NCI-H2227 (cell line): ENCODE data around the gene DACH2.
"Not testable (repeated sequence)": the region's sequence is repeated elsewhere in the genome, so short reads cannot be mapped to it uniquely, and the experiment has no call there.

ENCODE experiments used
- DNase-seq: peaks from one replicate; lab custom pipeline; 2025; ENCODE audit not compliant: unreplicated experiment; lab: John Stamatoyannopoulos, UW

DACH2 gene

DNA sequence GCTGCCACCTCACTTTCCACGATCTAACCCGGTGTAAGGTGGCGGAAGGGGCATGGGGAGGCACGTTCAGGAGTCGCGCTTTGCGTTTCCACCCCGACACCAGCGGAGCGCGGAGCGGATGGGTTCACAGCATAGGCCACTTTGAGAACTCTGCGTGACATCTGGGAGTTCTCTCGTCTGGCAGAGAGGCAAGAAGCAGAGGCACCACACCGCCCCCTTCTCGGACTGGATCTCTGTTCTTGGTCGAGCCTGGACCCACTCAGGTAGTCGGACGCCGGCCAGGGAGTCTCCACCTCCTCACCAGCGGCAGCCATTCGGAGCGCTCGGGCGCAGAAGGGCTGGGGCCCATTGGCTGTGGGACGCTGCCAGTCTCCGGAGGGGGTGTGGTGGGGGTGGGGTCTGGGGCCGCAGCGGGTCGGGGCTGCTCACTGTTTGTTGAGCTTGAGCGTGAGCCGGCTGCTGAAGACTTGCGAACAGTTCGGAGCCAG, at the start of gene DACH2:
Gene DACH2, plus strand, starts transcription at position 428 of the 488 bp plus-strand sequence.
- peak; percentile 87 for DNase-seq

DNA sequence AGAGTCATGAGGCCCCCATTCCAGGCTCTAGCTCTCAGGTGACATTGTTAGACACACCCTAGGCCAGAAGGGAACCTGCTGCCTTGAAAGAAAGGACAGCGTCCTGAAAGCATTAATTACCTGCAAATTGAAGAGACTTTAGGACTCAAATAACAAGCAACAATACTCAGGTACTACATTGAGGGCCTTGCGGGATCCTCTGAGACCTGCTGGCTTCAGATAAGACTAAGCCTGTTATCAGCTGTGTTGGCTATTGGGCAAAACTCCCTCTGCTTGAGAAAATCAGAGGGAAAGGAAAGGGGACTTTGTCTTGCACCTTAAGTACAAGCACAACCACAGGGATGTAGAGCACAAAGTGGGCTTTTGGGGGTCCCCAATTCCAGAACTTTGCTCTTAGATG, 45.9 kb upstream of the DACH2 start:
- DNase-seq: no peak

DNA sequence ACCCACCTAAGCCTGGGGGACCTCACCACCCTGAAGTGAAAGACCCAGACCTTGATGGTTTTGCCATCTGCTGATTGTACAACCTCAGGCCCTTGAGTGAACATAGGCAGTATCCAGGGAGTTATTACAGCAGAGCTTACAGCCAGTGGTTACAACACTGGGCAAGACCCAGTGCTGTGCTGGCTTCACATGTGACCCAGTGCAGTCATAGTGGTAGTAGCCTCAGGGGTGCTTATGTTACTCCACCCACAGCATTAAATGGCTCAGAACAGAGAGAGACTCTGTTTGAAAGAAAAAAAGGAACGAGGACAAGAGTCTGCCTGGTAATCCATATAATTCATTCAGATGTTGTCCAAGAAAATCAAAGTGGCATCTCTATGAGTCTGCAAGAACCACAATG, 45.2 kb upstream of the DACH2 start:
- no peak for DNase-seq

DNA sequence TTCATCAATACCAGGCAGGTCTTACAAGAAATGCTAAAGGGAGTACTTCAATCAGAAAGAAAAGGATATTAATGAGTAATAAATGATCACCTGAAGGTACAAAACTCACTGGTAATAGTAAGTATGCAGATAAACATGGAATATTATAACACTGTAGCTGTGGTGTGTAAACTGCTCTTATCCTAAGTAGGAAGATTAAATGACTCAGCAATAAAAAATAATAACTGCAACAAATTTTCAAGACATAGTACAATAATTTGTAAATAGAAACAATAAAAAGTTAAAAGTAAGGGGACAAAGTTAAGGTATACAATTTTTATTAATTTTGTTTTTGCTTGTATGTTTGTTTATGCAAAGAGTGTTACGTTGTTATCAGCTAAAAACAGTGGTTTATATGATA, 43.7 kb upstream of the DACH2 start:
- DNase-seq: no peak

DNA sequence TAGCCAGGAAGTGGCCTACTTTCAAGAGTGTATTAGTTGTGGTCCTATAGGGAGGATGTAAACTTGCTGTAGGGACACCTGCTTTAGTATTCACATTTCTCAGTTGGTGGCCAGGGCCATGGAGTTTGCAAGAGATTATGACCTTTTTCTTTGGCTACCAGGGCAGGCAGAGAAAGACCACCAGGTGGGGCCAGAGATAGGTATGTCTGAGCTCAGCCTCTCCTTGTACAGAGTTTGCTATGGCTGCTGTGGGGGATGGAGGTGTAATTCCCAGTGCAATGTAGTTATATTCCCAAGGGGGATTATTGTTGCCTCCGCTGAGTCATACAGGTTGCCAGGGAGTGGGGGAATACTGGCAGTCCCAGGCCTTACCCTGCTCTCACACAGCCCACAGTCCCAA, 26.3 kb upstream of the DACH2 start:
- no peak for DNase-seq

DNA sequence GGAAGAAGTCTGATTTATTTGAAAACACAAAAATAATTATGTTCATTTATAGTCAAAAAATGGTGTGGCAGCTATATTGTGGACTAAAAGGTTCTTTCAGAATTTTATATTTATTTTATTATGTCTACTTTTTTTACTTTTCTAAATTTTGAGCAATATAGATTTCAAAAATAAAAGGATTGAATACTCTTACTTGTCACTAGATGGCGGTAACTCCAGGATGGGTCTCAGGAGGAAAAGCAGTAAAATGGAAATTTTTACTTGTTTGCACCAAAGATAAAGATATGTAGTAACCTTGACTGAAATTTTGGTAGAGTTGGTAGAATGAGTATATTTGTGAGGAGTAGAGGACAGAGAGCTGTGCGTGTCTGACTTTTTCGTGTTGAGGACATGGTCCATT, 14.5 kb upstream of the DACH2 start:
- DNase-seq: peak; percentile 5

DNA sequence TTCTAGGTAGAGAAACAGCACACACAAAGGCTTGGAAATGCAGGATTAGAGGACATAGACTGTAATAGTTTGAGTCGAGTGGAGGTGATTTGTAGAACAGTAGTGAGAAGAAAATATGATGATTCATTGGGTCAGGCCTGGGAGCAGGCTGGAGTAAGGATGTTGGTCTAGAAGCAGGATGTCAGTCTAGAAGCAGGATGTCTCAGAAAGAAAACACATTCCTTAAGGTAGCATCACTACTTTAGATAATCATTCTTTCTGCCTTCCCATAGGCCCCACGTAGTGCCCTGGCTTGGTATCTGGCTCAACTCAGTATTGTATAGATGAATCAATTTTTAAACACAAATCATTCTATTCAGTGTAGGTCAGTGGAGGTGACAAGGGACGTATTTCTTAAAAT, 11.2 kb upstream of the DACH2 start:
- no peak for DNase-seq

DNA sequence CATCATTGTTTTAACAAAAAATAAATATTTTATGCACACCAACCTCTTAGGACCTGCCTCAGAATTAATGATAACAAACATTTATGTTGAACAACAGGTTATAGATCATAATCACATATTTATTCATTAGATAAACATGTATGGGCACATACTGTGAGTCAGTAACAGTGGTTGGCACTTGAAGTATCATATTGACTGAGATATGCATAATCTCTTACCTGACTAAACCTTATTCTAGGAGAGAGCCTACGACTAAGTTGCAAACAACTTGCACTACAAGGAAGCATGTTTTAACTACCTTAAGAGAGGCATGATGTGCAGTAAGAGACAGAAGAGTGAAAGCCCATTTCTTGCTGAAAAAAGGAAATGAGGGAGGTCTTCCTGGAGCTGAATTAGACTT, 6.5 kb upstream of the DACH2 start:
- no peak for DNase-seq

DNA sequence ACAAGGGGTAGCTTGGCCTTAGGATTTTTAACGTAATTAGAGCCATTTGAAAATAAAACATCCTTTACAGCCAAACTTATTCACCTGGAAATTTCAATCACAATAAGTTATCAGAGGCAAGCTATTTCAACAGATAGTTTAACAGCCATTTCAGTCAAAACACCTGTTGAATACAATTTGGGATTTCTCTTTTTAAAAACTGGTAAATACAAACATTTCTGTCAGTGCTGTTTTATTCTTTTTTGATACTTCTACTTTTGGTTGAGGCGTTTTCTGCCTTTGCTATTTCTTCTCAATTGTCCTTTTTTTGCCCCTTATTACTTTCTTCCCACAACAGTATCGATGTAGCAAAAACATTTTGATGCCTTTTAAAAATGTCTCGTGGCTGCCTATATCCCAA, 2.1 kb upstream of the DACH2 start:
- DNase-seq: no peak

DNA sequence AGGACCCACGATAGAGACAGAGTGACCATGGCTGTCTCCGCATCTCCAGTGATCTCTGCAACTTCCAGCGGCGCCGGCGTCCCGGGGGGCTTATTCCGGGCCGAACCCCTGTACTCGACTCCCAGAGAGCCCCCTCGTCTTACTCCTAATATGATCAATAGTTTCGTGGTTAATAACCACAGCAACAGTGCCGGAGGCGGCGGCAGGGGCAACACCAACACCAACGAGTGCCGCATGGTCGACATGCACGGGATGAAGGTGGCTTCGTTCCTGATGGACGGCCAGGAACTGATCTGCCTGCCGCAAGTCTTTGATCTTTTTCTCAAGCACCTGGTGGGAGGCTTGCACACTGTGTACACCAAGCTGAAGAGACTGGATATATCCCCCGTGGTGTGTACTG, 343 bp downstream of the DACH2 start:
- DNase-seq: no peak

DNA sequence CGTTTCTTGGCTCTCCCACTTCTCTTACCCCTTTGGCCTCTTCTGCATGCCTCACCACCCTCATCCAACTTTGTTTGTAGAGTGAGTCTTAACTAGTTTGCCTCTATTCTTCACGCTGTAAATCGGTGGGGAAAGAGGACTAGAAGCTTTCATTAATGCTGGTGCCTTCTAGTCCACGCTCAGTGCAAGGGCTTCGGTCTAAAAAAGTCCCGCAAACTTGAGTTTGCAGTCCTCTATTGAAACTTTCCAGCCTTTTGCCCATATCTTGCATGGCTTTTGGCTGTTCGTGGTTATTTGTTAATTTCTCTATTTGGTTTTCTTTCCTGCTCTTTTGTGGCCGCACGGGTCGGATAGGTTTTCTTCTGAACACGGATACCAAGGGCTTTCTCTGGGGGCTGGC, 868 bp downstream of the DACH2 start:
- no peak for DNase-seq

DNA sequence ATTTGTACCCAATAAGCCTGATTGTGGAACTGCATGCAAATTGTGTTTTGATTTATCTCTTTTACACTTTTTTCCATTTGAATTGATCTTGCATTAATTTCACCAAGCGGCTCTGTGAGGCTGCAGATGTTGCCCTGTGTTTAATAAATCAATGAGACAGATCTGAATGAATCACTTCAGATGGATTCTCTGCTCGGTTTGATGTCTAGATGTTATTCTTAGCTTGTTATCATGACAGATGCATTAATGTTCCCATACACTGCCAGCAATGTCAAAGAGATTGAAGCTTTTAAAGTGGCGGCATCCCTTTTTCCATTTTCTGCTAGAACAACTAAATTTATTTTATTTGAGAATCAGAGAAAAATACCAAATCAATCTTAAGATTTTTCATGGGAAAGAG, 6.3 kb downstream of the DACH2 start:
- no peak for DNase-seq

DNA sequence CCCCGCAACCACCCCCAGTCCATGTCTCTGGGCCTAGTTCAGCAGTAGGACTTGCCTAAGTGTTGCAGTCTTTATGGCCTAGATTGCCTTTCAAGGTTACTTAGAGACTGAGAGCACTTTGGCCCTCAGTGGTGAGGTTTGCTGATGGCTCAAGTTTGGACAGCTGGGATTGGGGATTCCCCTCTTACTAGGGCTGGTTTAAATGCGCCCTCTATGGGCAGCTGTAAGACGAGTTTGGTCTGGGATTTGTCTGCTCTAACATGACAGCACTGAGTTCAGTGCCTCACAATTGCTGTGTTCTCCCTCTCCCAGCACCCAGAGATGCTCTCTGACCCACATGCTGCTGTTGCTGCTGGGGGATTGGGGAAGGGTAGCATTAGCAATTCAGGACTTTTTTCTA, 23.1 kb downstream of the DACH2 start:
- no peak for DNase-seq

DNA sequence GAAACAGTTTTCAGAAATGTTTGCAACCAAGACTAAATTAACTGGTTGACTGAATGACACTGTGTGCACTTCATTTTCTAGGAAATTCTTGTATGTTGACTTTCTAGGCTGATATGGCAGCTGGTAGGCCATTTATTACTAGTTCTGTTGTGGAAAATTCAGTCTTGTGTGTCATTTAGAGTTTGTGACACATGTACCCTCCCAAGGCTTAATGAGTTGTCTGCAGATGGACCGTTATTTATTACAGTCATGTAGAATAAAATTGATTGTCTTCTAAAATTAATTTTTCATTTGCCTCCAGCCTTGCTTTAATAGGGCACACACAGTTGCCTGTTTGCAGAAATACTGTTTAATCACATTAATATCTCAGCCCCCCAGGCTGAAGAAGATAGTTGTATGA, 30.7 kb downstream of the DACH2 start:
- no peak for DNase-seq

DNA sequence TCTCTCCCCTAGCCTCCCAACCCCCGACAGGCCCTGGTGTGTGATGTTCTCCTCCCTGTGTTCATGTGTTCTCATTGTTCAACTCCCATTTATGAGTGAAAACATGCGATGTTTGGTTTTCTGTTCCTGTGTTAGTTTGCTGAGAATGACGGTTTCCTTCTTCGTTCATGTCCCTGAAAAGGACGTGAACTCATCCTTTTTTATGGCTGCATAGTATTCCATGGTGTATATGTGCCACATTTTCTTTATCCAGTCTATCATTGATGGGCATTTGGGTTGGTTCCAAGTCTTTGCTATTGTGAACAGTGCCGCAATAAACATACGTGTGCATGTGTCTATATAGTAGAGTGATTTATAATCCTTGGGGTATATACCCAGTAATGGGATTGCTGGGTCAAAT, 33.1 kb downstream of the DACH2 start:
- DNase-seq: not testable (repeated sequence)

DNA sequence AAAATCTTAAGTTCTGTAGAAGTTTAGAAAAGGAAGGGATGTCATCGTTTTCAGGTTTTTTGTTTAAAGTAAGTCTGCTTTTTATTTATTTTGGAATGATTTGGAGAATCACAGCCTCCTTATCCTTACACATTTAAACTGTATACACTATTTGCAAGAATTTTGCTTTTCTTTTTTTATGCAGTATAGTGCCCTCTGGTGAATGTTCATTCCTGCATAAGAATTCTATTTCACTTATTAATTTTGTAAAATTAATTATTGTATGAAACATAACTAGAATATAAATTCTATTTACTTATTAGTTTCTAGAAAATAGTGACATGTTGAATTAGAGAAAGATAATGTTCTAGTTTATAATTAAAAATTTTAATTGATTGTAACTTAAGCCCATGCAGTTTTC, 44.6 kb downstream of the DACH2 start:
- no peak for DNase-seq

DNA sequence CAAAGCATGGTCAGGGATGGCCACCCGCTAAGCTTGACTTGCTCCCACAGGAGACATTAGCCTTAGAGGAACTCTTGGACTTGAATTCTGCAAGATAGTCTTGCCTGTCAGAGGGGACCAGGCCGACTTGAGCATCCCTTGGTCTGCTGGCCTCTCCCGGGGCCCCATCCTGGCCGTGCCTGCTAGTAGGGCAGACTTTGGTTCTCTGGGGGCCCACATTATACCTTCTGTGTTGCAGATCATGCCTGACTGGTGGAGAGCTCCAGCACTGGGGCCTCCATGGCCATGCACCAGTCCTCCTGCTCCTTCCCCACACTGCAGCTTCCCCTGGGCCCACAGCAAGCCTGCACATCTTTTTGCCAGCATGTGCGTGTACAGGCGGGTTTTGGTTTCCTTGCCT, 46.5 kb downstream of the DACH2 start:
- no peak for DNase-seq

DNA sequence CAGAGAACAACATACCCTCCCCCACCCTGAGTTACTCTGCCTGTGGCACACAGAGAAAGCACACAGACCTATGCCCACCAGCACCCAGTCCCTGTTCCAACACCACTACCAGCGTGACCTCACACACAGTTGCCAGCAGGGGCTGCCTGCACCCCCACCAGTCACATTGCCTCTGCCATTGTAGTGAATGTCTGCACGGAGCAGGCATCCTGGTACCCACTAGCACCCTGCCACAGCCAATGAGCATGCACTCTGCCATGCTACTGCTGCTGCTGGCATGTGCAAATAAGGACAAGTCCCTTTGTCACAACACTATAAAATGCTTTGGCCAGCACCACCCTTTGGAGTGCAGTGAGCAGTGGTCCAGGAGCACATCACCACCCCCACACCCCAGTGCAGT, 47.1 kb downstream of the DACH2 start:
- no peak for DNase-seq

DNA sequence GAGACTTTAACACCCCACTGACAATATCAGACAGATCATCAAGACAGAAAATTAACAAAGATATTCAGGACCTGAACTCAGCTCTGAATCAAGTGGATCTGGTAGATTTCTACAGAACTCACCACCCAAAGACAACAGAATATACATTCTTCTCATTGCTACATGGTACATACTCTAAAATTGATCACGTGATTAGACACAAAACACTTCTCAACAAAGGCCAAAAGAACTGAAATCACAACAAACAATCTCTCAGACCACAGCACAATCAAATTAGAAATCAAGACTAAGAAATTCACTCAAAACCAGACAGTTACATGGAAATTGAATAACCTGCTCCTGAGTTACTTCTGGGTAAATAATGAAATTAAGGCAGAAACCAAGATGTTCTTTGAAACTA, 49.6 kb downstream of the DACH2 start:
- no peak for DNase-seq

DNA sequence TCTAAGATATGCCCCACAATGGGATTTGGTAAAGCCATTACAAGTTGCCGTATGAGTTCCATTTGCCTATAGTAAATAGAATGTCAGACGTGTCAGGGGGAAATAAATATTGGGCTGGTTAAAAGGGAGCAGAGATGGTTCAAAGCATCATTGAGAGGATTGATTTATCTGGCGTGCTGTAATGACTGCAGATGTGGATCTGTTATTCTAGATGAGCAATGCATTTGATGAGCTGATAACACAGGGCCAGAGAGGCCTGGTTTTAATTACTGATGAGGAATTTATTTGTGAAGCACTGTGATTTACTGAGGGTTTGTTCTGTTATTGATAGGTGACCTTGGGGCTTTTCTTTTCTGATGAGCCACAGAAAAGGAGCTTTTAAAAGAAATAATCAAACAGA, 62.5 kb downstream of the DACH2 start:
- DNase-seq: no peak

DNA sequence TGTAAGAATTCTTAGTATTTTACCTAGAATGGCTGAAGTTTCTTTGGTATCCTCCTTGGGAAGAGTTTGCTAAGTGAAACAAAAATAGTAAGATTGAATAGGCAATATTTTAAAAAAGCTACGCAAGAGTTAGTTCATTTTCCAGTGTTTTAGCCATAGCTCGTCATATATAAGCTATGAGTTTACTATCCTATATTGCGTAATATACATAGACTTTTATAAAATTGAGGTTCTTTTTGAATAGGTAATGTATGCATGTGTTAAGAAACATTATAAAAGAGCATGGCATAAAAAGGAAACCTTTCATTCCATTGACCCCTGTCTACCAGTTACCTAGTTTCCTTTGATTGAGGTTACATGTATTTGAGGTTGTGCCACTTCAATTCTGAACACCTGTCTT, 67.0 kb downstream of the DACH2 start:
- no peak for DNase-seq

DNA sequence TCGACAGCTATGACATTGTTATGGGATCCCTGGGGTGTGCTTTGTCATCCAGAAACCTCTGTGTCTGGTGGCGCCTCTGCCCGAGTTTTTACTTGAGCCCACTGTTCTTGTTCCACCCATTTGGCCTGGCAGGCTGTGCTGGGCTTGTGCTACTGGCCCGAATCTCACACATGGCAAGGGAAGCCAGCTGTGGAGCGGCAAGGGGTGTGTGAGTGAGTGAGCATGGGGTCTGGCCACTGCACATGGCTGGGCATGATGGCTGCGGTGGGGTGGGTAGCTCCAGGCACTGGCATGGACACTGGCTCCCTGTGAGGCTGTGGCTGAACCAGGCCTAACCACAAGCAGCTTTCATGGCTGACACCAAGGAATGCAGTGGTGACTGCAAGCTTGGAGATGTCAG, 89.2 kb downstream of the DACH2 start:
- DNase-seq: no peak

DNA sequence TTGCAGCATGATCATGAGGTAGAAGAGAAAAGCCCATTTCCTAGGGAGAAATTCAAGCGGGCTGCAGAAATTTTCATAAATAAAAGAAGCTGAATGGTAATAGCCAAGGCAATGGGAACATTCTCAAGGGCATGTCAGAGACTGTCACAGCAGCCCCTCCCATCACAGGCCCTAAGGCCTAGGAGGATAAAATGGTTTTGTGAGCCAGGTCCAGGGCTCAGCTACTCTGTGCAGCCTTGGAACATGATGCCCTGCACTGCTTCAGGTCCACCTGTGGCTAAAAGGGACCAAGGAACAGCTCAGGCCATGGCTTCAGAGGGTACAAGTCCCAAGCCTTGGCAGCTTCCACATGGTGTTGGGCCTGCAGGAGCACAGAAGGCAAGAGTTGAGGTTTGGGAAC, 93.3 kb downstream of the DACH2 start:
- no peak for DNase-seq

DNA sequence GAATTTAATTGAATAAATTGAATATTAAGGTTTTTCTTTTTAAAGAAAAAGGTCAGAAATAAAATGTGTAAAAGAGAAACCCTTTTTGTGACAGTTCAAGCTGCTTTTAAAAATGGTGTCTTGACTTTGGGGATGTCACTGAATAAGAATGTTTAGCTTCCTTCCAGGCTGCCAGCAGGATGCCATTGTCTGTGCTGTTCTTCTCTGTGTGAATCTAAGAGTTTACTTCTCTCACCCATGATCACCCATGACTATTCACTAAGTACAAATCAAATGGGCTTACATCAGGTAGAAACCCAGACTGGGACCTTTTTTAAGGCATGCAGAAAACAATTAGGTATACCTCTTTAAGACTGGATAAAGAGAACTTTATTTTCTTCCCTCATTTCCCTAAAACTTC, 115.3 kb downstream of the DACH2 start:
- DNase-seq: no peak
